HG02678 (cell line): ENCODE data around the gene RAI1.
"Not testable (repeated sequence)": the region's sequence is repeated elsewhere in the genome, so short reads cannot be mapped to it uniquely, and the experiment has no call there.

Source experiments
- ATAC-seq: cut with Tn5 transposase; IDR thresholded peaks from one replicate; pipeline ENCODE4 v1.9.1; 2021; ENCODE audit warnings: mild to moderate bottlenecking, moderate library complexity; ENCODE audit not compliant: unreplicated experiment

The RAI1 gene

GRCh38 chr17:17679243-17679642 lies 2.0 kb upstream of the RAI1 start:
- no peak for ATAC-seq

DNA sequence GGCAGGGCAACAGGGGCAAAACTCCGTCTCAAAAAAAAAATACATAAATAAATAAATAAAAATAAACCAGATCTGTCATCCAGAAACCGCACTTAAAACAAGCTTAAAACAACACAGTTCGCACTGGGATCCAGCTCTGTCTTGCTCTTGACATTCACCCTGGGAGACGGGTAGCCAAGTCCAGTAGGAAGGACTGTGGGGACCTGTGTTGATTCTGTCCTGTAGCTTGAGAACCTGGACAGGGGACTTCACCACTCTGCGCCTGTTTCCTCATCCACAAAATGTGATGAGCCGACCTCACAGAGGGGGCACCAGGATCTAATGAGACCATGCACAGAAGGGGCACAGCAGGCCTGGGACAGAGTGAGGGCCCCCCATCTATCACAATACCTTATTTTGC lies 1.5 kb upstream of the RAI1 start:
- no peak for ATAC-seq

DNA sequence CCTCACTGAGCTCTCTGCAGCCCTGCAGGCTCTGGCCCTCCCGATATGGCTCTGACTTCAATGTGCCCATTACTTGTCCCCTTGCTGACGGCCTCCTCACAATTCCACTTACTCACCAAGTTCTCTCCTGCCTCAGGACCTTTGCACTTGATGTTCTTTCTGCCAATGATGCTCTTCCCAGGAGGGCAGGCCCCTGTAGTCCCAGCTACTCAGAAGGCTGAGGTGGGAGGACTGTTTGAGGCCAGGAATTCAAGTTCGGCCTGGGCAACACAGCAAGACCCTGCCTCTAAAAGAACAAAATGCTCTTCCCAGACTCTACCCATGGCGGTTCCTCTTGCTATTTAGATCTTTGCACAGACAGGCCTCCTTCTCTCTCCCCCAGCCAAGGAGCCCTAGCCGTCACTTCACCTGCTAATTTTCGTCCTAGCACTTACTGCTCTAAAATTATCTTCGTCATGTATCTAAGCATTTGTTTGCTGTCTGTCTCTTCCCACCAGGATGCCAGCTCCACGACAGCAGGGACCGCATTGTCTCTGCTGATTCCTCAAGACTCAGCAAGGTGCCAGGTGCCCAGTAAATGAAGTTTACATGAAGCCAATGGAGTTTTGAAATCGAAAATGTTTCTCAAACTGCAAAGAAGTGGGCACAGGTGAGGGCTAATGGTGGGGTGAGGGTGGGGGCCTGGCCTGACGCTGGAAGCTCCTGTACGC lies 626 bp upstream of the RAI1 start:
- ATAC-seq, result no peak

DNA sequence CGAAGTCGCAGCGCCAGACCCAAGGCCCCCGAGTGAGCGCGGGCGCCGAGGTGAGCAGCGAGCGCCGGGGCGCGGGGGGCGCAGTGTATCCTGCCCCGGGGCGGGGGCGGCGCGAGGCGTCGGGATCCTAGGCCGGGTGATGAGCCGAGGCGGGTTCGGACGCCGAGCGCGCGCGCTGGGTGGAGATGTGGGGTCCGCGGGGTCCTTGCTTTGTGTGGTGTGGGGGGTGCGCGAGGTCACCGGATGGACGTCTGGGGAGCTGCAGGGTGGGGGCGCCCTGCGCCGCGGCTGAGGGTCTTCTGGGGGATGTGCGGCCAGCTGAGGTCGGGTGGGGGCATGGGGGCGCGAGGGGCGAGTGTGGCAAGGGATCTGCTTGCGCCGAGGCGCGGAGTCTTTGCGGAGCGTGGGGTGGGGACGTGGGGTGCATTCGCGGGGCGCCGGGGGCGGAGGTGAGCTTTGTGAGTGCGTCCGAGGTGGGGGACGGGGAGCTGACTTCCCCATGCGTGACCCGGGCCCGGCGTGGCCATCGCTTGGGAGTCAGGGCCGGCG lies 560 bp downstream of the RAI1 start:
- ATAC-seq, result no peak

DNA sequence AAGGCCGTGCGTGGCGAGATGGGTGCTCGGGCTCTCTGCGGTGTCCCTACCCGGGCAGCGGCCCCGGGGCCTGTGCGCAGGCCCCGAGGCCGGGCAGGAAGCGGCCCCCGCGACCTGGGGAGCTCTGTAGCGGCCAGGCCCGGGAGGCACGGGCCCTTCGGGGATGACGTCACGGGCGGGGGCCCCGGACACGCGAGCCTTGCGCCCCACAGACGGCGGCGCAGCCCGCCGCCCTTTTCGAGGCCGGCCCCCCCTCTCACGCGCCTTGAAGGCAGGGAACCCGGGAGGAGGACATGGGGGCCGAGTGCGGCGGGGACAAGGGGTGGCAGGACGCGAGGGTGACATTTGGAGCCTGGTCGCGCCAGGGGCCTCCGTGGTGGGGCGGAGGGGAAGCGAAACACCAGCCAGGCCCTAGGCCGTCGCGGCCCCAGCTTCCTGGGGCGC lies 1.1 kb downstream of the RAI1 start:
- ATAC-seq, result peak; percentile 40

DNA sequence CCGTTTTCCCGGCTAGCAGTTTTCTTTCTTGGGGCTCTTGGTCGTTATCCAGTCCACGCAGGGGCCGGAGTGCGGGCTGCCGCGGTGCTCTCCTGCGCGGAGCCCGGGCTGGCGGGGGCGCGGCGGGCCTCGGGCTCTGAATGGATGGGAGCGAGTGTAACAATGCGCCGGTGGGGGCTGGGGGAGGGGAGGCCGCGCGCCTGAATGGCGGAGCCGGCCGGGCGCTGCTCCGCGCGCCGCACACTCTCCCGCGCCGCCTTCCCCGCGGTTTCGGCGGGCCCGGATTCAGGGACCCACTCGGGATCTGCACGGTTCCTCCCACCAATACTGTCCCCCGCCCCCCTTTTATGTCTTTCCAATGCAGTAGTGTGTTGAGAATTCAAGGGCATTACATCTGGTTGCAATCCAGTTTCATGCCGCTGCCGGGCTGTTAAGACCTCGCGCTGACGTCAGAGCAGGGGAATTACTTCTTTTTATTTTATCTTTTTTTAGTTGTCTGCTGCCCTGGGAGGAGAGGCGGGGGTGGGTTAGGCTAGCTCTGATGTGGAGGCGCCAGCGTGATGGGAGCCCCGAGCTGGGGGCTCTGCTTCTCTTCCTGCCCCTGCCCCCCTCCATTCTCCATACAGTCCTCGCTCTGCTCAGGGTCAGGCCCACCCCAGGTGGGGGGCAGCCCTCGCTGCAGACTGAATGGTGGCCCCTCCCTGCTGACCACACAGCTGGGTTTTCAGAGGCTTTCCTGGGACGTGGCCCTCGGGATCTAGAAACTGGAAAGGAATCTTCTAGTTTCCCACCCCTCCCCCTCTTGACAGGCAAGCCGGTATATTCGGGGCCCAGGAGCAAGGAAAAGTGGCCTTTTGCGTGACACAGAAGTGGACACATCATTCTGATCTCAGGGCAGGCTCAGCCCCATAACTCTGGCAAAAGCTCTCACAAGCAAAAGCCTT lies 1.8 kb downstream of the RAI1 start:
- peak; percentile 24 for ATAC-seq

- ATAC-seq, result no peak
Observed at GRCh38 chr17:17683710-17684365, 2.6 kb downstream of the RAI1 start.

DNA sequence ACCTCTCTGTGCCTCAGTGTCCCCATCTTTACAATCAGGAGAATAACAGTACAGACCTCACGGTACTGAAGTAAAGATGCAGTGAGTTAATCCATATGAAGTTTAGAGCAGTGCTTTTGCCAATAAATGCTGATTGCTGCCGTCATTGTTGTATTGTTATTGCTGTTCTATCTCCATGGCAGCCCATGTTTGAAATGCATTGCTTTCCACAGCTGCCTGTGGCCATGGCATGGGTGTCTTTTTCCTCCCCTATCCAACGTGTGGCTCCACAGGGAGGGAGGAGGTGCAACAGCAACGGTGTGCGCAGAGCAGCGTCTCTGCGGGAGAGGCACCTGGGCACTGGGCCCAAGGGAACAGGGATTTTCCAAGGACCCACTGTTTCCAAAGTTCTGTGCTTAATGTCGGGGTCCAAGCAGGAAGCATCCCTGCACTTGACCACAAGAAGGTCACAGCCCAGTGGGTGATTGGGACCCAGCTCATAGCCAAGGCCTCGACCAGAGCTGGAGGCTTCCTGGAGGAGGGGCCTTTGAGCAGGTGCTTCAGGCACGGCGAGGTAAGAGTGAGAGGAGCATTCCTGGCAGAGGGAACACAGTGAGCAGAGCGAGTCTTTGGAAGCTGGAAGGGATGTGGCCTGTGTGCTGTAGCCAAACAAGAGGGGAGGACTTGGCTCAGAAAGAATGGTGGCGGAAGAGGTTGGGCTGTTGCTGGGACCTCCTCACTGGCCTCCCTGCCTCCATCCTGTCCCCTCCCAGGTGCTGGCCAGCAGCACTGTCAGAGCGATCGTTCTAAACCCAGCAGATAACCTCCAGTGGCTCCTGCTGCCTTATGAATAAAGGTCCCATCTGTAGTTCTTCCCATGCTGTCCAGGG lies 3.9 kb downstream of the RAI1 start:
- ATAC-seq, result no peak

DNA sequence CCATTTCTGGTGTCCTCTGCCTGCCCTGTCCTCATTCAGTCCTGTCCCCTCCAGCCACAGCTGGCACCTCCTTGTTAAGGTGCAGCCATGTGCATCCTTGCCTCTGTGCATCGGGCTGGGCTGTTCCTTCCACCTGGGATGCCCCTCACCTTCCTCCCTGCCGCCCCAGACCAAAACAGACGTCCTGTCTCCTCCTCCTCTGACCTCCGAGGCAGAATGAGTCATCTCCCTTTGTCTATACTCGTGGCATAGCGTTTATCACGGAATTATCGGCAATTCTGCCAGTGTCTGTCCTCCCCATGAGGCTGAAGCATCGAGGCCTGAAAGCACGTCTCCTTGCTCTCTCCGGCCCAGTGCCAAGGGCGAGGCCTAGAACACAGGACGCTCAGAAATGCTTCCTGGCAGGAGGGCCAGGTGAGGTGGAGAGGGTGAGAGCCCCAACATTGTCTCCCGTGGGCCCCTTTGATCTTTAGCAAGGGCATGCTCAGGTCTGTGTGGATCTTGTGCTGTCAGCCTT lies 4.6 kb downstream of the RAI1 start:
- no peak for ATAC-seq

GRCh38 chr17:17689312-17689711 lies 8.1 kb downstream of the RAI1 start:
- no peak for ATAC-seq

- not testable (repeated sequence) for ATAC-seq
Observed at GRCh38 chr17:17690233-17690632, 9.0 kb downstream of the RAI1 start.

- no peak for ATAC-seq
Observed at GRCh38 chr17:17691468-17692263, 10.4 kb downstream of the RAI1 start.

DNA sequence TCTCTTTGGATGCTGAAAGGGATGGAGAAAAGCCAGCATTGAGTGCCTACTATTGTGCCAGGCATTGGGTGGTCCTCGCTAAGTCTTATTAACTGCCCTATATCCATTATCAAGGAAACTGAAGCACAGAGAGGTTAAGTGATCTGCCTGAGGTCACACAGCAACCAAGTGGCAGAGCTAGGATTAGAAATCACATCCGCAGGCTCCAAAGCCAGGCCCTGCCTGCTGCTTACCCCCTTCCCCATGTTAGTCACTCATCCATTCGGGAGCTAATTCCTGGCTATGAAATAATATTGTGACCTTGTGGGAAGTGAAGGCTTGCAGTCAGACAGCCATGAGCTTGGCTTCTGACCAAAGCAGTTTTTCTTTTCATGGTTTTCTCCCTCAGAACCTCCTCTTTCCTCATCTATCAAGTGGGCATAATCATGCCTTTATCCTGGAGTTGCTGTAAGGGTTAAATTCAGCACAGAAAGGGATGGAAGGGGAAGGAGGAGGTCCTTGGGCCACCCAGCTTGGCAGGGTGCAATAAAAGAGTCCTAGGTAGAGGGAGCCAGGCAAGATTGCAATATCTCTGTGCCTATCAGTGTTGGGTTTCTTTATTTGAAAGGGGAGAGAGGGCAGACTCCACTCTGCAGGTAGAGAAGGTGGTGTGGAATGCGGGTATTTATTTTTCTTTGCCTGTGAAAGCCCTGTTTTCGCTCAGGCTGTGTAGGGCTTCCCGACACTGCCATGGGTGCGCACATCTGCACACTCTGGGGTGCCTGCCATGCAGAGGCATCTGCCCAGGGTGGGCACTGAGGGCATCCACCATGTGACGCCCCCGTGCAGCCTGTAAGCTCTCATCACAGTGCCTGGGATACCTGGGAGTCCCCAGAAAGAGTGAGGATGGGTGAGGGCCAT lies 11.3 kb downstream of the RAI1 start:
- ATAC-seq, result no peak

- ATAC-seq, result no peak
Observed at GRCh38 chr17:17693253-17694168, 12.3 kb downstream of the RAI1 start.

GRCh38 chr17:17694169-17695081 lies 13.2 kb downstream of the RAI1 start:
- peak; percentile 57 for ATAC-seq

GRCh38 chr17:17696085-17696484 lies 14.8 kb downstream of the RAI1 start:
- no peak for ATAC-seq
